Type B pancreatic cell (in vitro differentiated cells): ENCODE data around the gene TEDDM1. TPM values are rescaled to one million over a fixed set of nuclear protein-coding genes. Genes with fewer than 3 reads are reported as not detected.

ENCODE experiments used
- DNase-seq: peaks from one replicate; pipeline ENCODE4 v3.0.0; 2021; ENCODE audit warnings: mixed read lengths; ENCODE audit not compliant: unreplicated experiment; ENCODE audit errors: extremely low spot score
- H3K27ac Mint-ChIP-seq: 2 replicates; pipeline ENCODE4 v1.8.0; 2021; ENCODE audit warnings: mild to moderate bottlenecking, mixed read lengths
- H3K27me3 Mint-ChIP-seq: 2 replicates; pipeline ENCODE4 v1.8.0; 2021; ENCODE audit warnings: mixed read lengths
- H3K36me3 Mint-ChIP-seq: 2 replicates; pipeline ENCODE4 v1.8.0; 2021; ENCODE audit warnings: mixed read lengths
- H3K4me1 Mint-ChIP-seq: one replicate; pipeline ENCODE4 v1.8.0; 2021; ENCODE audit warnings: mixed read lengths; ENCODE audit not compliant: unreplicated experiment
- H3K4me3 Mint-ChIP-seq: 2 replicates; pipeline ENCODE4 v1.8.0; 2021; ENCODE audit warnings: mild to moderate bottlenecking, mixed read lengths
- H3K9me3 Mint-ChIP-seq: 2 replicates; pipeline ENCODE4 v1.8.0; 2021; ENCODE audit warnings: mixed read lengths
- CTCF ChIP-seq: fragments of 200-600 bp; sonication (generic); conservative IDR thresholded peaks from 2 replicates; pipeline ENCODE4 v1.5.0; 2021; ENCODE audit warnings: antibody characterized with exemption, mild to moderate bottlenecking
- total RNA-seq: library from RNA; stranded (reverse); gene quantifications from 2 replicates; pipeline ENCODE4 v1.2.1, GENCODE V29; 2021; ENCODE audit warnings: low replicate concordance

The TEDDM1 gene
- total RNA-seq, 1 donor from 2014 or later: not detected

DNA sequence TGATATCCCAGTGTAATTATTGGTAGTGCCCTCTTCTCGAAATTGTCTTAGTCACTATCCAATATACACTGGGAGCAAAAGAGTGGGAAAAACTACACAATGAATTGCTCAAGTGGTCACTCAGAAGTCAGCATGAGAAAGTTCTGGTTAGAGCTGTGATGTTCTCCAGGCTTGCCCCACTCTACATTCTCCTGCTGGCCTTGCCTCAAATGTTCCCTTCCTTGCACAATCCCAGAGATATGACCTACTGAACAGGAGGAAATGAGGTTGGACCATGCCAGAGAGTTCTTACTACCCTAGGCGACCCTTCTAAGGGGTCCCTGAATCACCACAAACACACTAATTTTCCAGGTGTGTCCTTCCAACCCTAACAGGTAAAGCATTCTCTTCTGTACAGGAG is 49.6 kb downstream of the TEDDM1 start:
- DNase-seq: no peak
- H3K9me3 Mint-ChIP-seq: no peaks in the 10 kb centered on the region
- no peaks in the 10 kb centered on the region for H3K27me3 Mint-ChIP-seq
- no peak overlapping the region for H3K4me3 Mint-ChIP-seq
- no peaks in the 10 kb centered on the region for H3K4me1 Mint-ChIP-seq
- no peaks in the 10 kb centered on the region for H3K36me3 Mint-ChIP-seq
- TF ChIP-seq CTCF: no peak
- H3K27ac Mint-ChIP-seq: no peak overlapping the region

DNA sequence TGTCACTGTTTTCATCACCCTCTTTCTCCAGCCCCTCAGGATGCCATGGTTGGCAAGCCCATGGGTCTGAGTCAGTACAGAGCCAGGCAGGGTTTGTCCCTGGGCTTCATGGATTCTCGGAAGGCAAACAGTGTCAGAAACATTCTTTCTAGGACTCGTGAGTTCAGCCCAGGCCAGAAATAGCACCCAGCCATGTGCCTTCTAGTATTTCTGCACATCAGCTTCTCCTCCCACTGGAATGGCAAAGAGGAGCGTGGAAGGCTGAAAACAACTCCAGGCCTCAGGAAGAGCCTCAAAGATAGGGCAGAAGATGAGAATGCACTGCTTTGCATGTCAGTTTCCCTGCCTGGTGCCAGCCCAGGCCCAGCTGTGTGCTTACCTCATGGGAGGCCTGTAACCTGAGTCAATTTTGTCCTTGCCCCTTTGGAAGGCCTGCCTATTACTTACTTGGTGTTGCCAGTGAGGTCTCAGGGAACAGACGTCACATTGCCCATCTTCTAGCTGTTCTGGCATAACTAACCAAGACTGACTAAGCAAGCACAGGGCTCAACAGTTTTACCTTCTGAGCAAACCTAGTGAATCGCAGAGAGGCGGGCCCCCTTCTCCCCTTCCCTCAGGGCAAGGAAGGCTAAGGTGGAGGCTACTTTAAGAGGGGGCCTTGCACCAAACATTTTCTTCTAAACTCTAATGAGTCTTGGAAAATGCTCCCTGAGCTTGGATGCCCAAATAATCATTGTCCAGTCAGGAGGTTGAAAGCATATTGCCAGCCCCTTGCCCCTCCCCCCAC is 51.3 kb downstream of the TEDDM1 start:
- TF ChIP-seq CTCF: no peak
- no peak for DNase-seq
- no peaks in the 10 kb centered on the region for H3K9me3 Mint-ChIP-seq
- H3K27me3 Mint-ChIP-seq: no peaks in the 10 kb centered on the region
- no peaks in the 10 kb centered on the region for H3K4me1 Mint-ChIP-seq
- no peak overlapping the region for H3K27ac Mint-ChIP-seq
- H3K4me3 Mint-ChIP-seq: no peak overlapping the region
- no peaks in the 10 kb centered on the region for H3K36me3 Mint-ChIP-seq

Other genes with a start within 250 kb of the TEDDM1 start
- 476 and 545 TPM in 2 replicates for gene GLUL, start 8.9 kb downstream of the TEDDM1 start, total RNA-seq
- not detected in 2 replicates for gene RGSL1, start 49.5 kb upstream of the TEDDM1 start, total RNA-seq
- gene RNASEL, start 188.6 kb upstream of the TEDDM1 start, total RNA-seq: 4.2 and 5.0 TPM in 2 replicates
- gene RGS16, start 203.7 kb upstream of the TEDDM1 start, total RNA-seq: 9.7 and 14.6 TPM in 2 replicates